K562 (cell line): ENCODE measurements around the gene DENND5B. TPM values are rescaled to one million over a fixed set of nuclear protein-coding genes. Genes with fewer than 3 reads are reported as not detected.
A peak's percentile ranks its signal among the peaks of the same experiment; 100 is the strongest.

Experiments
- ATAC-seq: fragments of 200-7000 bp; cut with Tn5 transposase; 3 replicates; pipeline ENCODE4 v1.9.1; 2020; ENCODE audit warnings: moderate library complexity
- BruUV-seq: library from RNA; stranded (reverse); fragments of 400-500 nt; replicated peaks from 2 replicates; lab custom pipeline; 2021; lab: Mats Ljungman, UMichigan
- CTCF ChIA-PET: fragments of 300-600 bp; formaldehyde crosslinking; extraction: SDS; loops from one replicate; lab custom pipeline; 2021; ENCODE audit warnings: low intra/inter-chr PET ratio; lab: Yijun Ruan, JAX
- POLR2A ChIA-PET: fragments of 300-600, 350-650 bp; sonication (Branson Sonifier 250); formaldehyde crosslinking; extraction: SDS; loops from one replicate; lab custom pipeline; 2021; ENCODE audit warnings: antibody characterized with exemption, inconsistent platforms; lab: Yijun Ruan, JAX
- DNase-seq, 4 experiments: peaks; one replicate each; pipeline versions ENCODE4 v3.0.0 to v3.0.0-alpha.2; 2011 to 2018; ENCODE audit warnings: low spot score in 3 of 4, mixed read lengths in 3 of 4; ENCODE audit errors: extremely low read depth in 1 of 4
- FAIRE-seq: peaks from 2 replicates; lab custom pipeline; 2011; peaks lifted over from hg19 to GRCh38; lab: Jason Lieb, UNC
- H2AFZ ChIP-seq: 2 replicates; pipeline ENCODE4 v1.6.0; 2011; ENCODE audit warnings: low read depth, low read length, control low read depth, inconsistent platforms
- H3K27ac ChIP-seq: fragments of 200-600 bp; 3 replicates; pipeline ENCODE4 v1.8.0; 2011; ENCODE audit warnings: low read depth, mild to moderate bottlenecking, control low read depth, inconsistent platforms, low read length, moderate library complexity, mixed read lengths; ENCODE audit errors: extremely low read depth
- H3K27me3 ChIP-seq, 2 experiments: fragments of 300-600 bp in 1 of 2; 2 replicates in 1 of 2; 3 replicates in 1 of 2; pipeline versions ENCODE4 v1.6.0 to v1.8.0; 2011; ENCODE audit warnings: inconsistent platforms in 2 of 2, low read length in 2 of 2, mild to moderate bottlenecking in 1 of 2, mixed read lengths in 1 of 2, moderate library complexity in 1 of 2; ENCODE audit not compliant: control insufficient read depth in 2 of 2, insufficient read depth in 2 of 2
- H3K36me3 ChIP-seq: fragments of 300-600 bp; 3 replicates; pipeline ENCODE4 v1.8.0; 2011; ENCODE audit warnings: mild to moderate bottlenecking, low read length, inconsistent platforms; ENCODE audit not compliant: control insufficient read depth, insufficient read depth
- H3K4me1 ChIP-seq, 2 experiments: fragments of 200-600 bp in 1 of 2; replicated peaks in 1 of 2; 2 replicates in 1 of 2; 3 replicates in 1 of 2; pipeline versions ENCODE4 v1.5.1 to v1.8.0; 2011; ENCODE audit warnings: inconsistent platforms in 2 of 2, low read length in 2 of 2, mild to moderate bottlenecking in 1 of 2, mixed read lengths in 1 of 2, moderate library complexity in 1 of 2; ENCODE audit not compliant: control insufficient read depth in 2 of 2, insufficient read depth in 2 of 2
- H3K4me2 ChIP-seq: 2 replicates; pipeline ENCODE4 v1.6.1; 2011; ENCODE audit warnings: low read length, control low read depth, inconsistent platforms, mixed read lengths; ENCODE audit not compliant: insufficient read depth
- H3K4me3 ChIP-seq: fragments of 200-600 bp; sonication (generic), shearing (Covaris generic); 2 replicates; pipeline ENCODE4 v1.5.1; 2016; ENCODE audit warnings: control low read depth, inconsistent platforms
- H3K79me2 ChIP-seq: fragments of 200-600 bp; 3 replicates; pipeline ENCODE4 v1.8.0; 2011; ENCODE audit warnings: low read length, inconsistent platforms; ENCODE audit not compliant: control insufficient read depth, insufficient read depth
- H3K9ac ChIP-seq, 2 experiments: 2 replicates each; pipeline versions ENCODE4 v1.6.0 to v1.6.1; 2011; ENCODE audit warnings: low read depth in 2 of 2, low read length in 2 of 2, control low read depth in 1 of 2, inconsistent platforms in 1 of 2, mild to moderate bottlenecking in 1 of 2, mixed read lengths in 1 of 2; ENCODE audit not compliant: insufficient read depth in 1 of 2
- H3K9me1 ChIP-seq: one replicate; pipeline ENCODE4 v1.6.0; 2011; ENCODE audit warnings: inconsistent platforms, mild to moderate bottlenecking, low read length, moderate library complexity; ENCODE audit not compliant: control insufficient read depth, insufficient read depth
- H3K9me3 ChIP-seq: replicated peaks from 2 replicates; pipeline ENCODE4 v1.5.1; 2011; ENCODE audit warnings: low read depth, low read length, inconsistent platforms; ENCODE audit not compliant: control insufficient read depth, insufficient read depth
- H4K20me1 ChIP-seq: replicated peaks from 2 replicates; pipeline ENCODE4 v1.6.1; 2011; ENCODE audit warnings: low read length, inconsistent platforms, mixed read lengths; ENCODE audit not compliant: control insufficient read depth, insufficient read depth
- BACH1 ChIP-seq: fragments of 200-800 bp; sonication (Bioruptor generic); IDR thresholded peaks from 2 replicates; pipeline ENCODE4 v1.6.1; 2016; ENCODE audit warnings: missing genetic modification characterization, missing compliant biosample characterization
- C11orf30 ChIP-seq: fragments of 450-650 bp; IDR thresholded peaks from 2 replicates; pipeline ENCODE4 v1.6.1; 2016; ENCODE audit warnings: low read depth, mild to moderate bottlenecking
- L3MBTL2 ChIP-seq: fragments of 450-650 bp; IDR thresholded peaks from 2 replicates; pipeline ENCODE4 v1.6.1; 2016; ENCODE audit warnings: mild to moderate bottlenecking, moderate library complexity
- MAFG ChIP-seq: fragments of 450-650 bp; conservative IDR thresholded peaks from 2 replicates; pipeline ENCODE4 v1.6.1; 2016; ENCODE audit warnings: missing genetic modification characterization, missing compliant biosample characterization
- MGA ChIP-seq: fragments of 450-650 bp; IDR thresholded peaks from 2 replicates; pipeline ENCODE4 v1.6.1; 2016; ENCODE audit warnings: mild to moderate bottlenecking, moderate library complexity
- NR2C2 ChIP-seq, 2 experiments: fragments of 200-800 bp in 1 of 2; sonication (Bioruptor generic) in 1 of 2; sonication (generic) in 1 of 2; formaldehyde crosslinking in 1 of 2; IDR thresholded peaks; 2 replicates each; pipeline versions ENCODE4 v1.6.1 to v1.8.0; 2016 to 2022; ENCODE audit warnings: mild to moderate bottlenecking in 1 of 2, missing compliant biosample characterization in 1 of 2, missing genetic modification characterization in 1 of 2, missing genetic modification reagents in 1 of 2
- ZNF217 ChIP-seq: sonication (generic); formaldehyde crosslinking; IDR thresholded peaks from 2 replicates; pipeline ENCODE4 v1.8.0; 2022; ENCODE audit warnings: mild to moderate bottlenecking, missing genetic modification reagents
- WGBS: fragments of 100-300 bp; shearing (Covaris generic); methylation state at CpG from one replicate; pipeline ENCODE4 v1.1.6; 2016; ENCODE audit warnings: low coverage, mixed read lengths; ENCODE audit not compliant: insufficient coverage; ENCODE audit errors: missing lambda C conversion rate; 5-methylcytosine and 5-hydroxymethylcytosine counted together
- in situ Hi-C: fragments of 300-500 bp; cut with MboI; formaldehyde crosslinking; loops from 4 replicates; pipeline ENCODE4 v1.15.0; 2018; ENCODE audit warnings: inconsistent platforms, mixed read lengths
- intact Hi-C: fragments of 100-400 bp; cut with micrococcal nuclease; formaldehyde crosslinking; loops from 2 replicates; pipeline ENCODE4 v1.14.2; 2022
- polyA plus RNA-seq, 8 experiments: library from polyadenylated mRNA; depleted of rRNA in 4 of 8; stranded (reverse) in 5 of 8; unstranded in 3 of 8; fragments of >200 nt; fragmentation: Nextera tagmentation in 2 of 8; fragmentation: Illumina TruSeq in 1 of 8; extraction: Ambion mirVana in 2 of 8; extraction: Trizol in 1 of 8; gene quantifications; 2 replicates each; pipeline versions ENCODE4 v1.2.1 to v1.2.3, GENCODE V29; 2011 to 2014; ENCODE audit warnings: inconsistent platforms in 1 of 8, missing spikeins in 1 of 8
- total RNA-seq, 7 experiments: library from RNA; depleted of rRNA in 6 of 7; stranded (reverse); fragments of >200 nt in 6 of 7; fragmentation: Illumina TruSeq in 2 of 7; extraction: Trizol in 2 of 7; gene quantifications; 2 replicates each; pipeline versions ENCODE4 v1.2.1 to v1.2.3, GENCODE V29; 2011 to 2021; ENCODE audit warnings: low replicate concordance in 1 of 7
- TF ChIP-seq, protein P1 (sequence below): sonication (generic); formaldehyde crosslinking; IDR thresholded peaks from 2 replicates; pipeline ENCODE4 v1.5.0; 2020; ENCODE audit warnings: missing genetic modification reagents
- TF ChIP-seq, protein P2 (sequence below): fragments of 450-650 bp; IDR thresholded peaks from 2 replicates; pipeline ENCODE4 v1.6.1; 2016; ENCODE audit warnings: low read depth, mild to moderate bottlenecking, moderate library complexity

DENND5B gene
- total and polyA plus RNA-seq, 9 of the 15 experiments (the other 6 are each of a cell fraction or from before 2014, with no cell fraction given), result 0.99 to 6.0 (median 3.6) TPM

GRCh38 chr12:31622038-31622437 is 31.1 kb upstream of the DENND5B start:
- H3K36me3 ChIP-seq, result no peaks in the 10 kb centered on the region
- intact Hi-C loops, result no loop called here
- H3K9me1 ChIP-seq, result no peaks in the 10 kb centered on the region
- no peak overlapping the region; a peak in 1 of 4 replicates for H3K9ac ChIP-seq
- H3K9me3 ChIP-seq, result no peaks in the 10 kb centered on the region
- ATAC-seq (peak; percentile 76), FAIRE-seq (no peak), DNase-seq (peak in 1 of 4 experiments; percentile 36)
- H3K27ac ChIP-seq, result no peak overlapping the region
- BruUV-seq, result no TSS peak
- H3K4me1 ChIP-seq, result peaks cover 0 to 12% of the 10 kb centered on the region in 2 experiments; a peak in 3 of 5 replicates
- no peaks in the 10 kb centered on the region for H3K79me2 ChIP-seq
- CTCF ChIA-PET, result no interaction called here
- POLR2A ChIA-PET, result no interaction called here
- peak overlapping the region; percentile 28 for H2AFZ ChIP-seq
- 47% methylated on average over 4 of the region's 4 CpGs for WGBS
- H3K4me3 ChIP-seq, result no peak overlapping the region
- H4K20me1 ChIP-seq, result no peaks in the 10 kb centered on the region
- in situ Hi-C loops, result no loop called here
- H3K4me2 ChIP-seq, result no peak overlapping the region
- no peaks in the 10 kb centered on the region for H3K27me3 ChIP-seq
- TF ChIP-seq, protein P1, sequence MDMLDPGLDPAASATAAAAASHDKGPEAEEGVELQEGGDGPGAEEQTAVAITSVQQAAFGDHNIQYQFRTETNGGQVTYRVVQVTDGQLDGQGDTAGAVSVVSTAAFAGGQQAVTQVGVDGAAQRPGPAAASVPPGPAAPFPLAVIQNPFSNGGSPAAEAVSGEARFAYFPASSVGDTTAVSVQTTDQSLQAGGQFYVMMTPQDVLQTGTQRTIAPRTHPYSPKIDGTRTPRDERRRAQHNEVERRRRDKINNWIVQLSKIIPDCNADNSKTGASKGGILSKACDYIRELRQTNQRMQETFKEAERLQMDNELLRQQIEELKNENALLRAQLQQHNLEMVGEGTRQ, result 0 out of 2 replicates have a peak, but pooled peaks have one; percentile 9
- peak; percentile 62; the same call in 1 of the 2 replicates for TF ChIP-seq MAFG (tag)
- TF ChIP-seq NR2C2 (CRISPR knock-in tag; IDR thresholded peaks at IDR 0.05), result no peak
- peak; percentile 74 for TF ChIP-seq NR2C2 (tag; IDR thresholded peaks at IDR 0.05)
- TF ChIP-seq MGA, result 0 out of 2 replicates have a peak, but pooled peaks have one; percentile 27
- peak; percentile 24; the same call in 1 of the 2 replicates for TF ChIP-seq BACH1 (tag)
- no peak for TF ChIP-seq ZNF217
- TF ChIP-seq, protein P2, sequence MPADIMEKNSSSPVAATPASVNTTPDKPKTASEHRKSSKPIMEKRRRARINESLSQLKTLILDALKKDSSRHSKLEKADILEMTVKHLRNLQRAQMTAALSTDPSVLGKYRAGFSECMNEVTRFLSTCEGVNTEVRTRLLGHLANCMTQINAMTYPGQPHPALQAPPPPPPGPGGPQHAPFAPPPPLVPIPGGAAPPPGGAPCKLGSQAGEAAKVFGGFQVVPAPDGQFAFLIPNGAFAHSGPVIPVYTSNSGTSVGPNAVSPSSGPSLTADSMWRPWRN, result no peak
- TF ChIP-seq C11orf30, result peak; percentile 80
- TF ChIP-seq L3MBTL2, result peak; percentile 34; the same call in 1 of the 2 replicates
